Endothelial cell of umbilical vein (primary cell): ENCODE results near the gene ACTG2.

Experiments used
- CTCF ChIP-seq, 2 donors: IDR thresholded peaks; 1 replicate in 1 of 2; 2 replicates in 1 of 2; pipeline ENCODE4 v1.5.1; 2011; ENCODE audit warnings: low read length in 2 of 2, mild to moderate bottlenecking in 2 of 2, moderate library complexity in 2 of 2, control low read depth in 1 of 2, inconsistent platforms in 1 of 2, low read depth in 1 of 2; ENCODE audit not compliant: insufficient read depth in 1 of 2; ENCODE audit errors: extremely low read depth in 1 of 2
- EZH2 ChIP-seq: IDR thresholded peaks from 2 replicates; pipeline ENCODE4 v1.6.1; 2012; ENCODE audit warnings: borderline replicate concordance, low read depth, mild to moderate bottlenecking, moderate library complexity, low read length, inconsistent platforms; ENCODE audit not compliant: severe bottlenecking
- FOS ChIP-seq: IDR thresholded peaks from 2 replicates; pipeline ENCODE4 v1.6.1; 2011; ENCODE audit warnings: mild to moderate bottlenecking, low read length, moderate library complexity, borderline replicate concordance; ENCODE audit not compliant: insufficient read depth
- GATA2 ChIP-seq: IDR thresholded peaks from 2 replicates; pipeline ENCODE4 v1.7.0; 2011; ENCODE audit warnings: low read depth, mild to moderate bottlenecking, moderate library complexity, mixed read lengths, low read length; ENCODE audit not compliant: insufficient read length, insufficient read depth
- MYC ChIP-seq: IDR thresholded peaks from one replicate; pipeline ENCODE4 v1.6.1; 2011; ENCODE audit warnings: mild to moderate bottlenecking, low read depth, low read length
- POLR2A ChIP-seq: IDR thresholded peaks from 2 replicates; pipeline ENCODE4 v1.6.1; 2012; ENCODE audit warnings: low read depth, mild to moderate bottlenecking, control low read depth, low read length
- POLR2AphosphoS5 ChIP-seq: IDR thresholded peaks from 2 replicates; pipeline ENCODE4 v1.6.1; 2012; ENCODE audit warnings: low read depth, mild to moderate bottlenecking, control low read depth, low read length, moderate library complexity; ENCODE audit not compliant: insufficient read depth

- TF ChIP-seq EZH2: no peak
- no peak for TF ChIP-seq CTCF (IDR thresholded peaks at IDR 0.05; ENCODE audit: extremely low read depth in 1 of 2, insufficient read depth in 1 of 2, low read depth in 1 of 2, low read length in 2 of 2)
- TF ChIP-seq POLR2A: no peak
- no peak for TF ChIP-seq FOS
- no peak for TF ChIP-seq POLR2AphosphoS5
- no peak for TF ChIP-seq GATA2
- TF ChIP-seq MYC: no peak
Observed at GRCh38 chr2:73969356-73969755, 76.5 kb downstream of the ACTG2 start.
